Measurements from ENCODE around the gene CYB5RL.

GRCh38 chr1:54178296-54179070 is 21.3 kb downstream of the CYB5RL start:
- no peak for TF ChIP-seq CTCF (IDR thresholded peaks at IDR 0.05; ENCODE audit: borderline replicate concordance, extremely low read depth, low read length, poor library complexity, severe bottlenecking)
- no peak for TF ChIP-seq EZH2 (IDR thresholded peaks at IDR 0.05; ENCODE audit: borderline replicate concordance, low read depth, low read length, severe bottlenecking)
